HG02870 (cell line): ENCODE data around the gene STIM1.
"Not testable (repeated sequence)": the region's sequence is repeated elsewhere in the genome, so short reads cannot be mapped to it uniquely, and the experiment has no call there.

Source experiments
- ATAC-seq: cut with Tn5 transposase; IDR thresholded peaks from one replicate; pipeline ENCODE4 v1.9.1; 2021; ENCODE audit warnings: mild to moderate bottlenecking, moderate library complexity; ENCODE audit not compliant: unreplicated experiment

Gene STIM1

GRCh38 chr11:3853899-3854659 is 1.4 kb upstream of the STIM1 start:
- peak; percentile 33 for ATAC-seq

DNA sequence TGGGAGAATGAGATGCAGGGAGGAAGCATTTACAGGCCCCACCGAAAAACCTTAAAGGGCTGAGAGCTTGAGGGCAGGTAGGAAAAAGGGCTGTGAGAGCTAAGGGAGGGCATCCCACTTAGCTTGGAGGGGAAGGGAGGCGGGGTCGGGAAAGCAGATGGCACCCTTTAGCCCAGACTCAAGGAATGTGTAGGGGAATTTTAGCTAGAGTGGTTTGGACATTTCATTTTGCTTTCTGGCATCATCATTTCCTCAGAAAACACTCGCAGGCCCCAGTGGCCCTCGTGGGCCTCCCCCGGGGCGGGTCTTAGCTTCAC is 846 bp upstream of the STIM1 start:
- ATAC-seq, result no peak

- peak; percentile 18 for ATAC-seq
Measured at GRCh38 chr11:3855808-3856491, 486 bp downstream of the STIM1 start.

DNA sequence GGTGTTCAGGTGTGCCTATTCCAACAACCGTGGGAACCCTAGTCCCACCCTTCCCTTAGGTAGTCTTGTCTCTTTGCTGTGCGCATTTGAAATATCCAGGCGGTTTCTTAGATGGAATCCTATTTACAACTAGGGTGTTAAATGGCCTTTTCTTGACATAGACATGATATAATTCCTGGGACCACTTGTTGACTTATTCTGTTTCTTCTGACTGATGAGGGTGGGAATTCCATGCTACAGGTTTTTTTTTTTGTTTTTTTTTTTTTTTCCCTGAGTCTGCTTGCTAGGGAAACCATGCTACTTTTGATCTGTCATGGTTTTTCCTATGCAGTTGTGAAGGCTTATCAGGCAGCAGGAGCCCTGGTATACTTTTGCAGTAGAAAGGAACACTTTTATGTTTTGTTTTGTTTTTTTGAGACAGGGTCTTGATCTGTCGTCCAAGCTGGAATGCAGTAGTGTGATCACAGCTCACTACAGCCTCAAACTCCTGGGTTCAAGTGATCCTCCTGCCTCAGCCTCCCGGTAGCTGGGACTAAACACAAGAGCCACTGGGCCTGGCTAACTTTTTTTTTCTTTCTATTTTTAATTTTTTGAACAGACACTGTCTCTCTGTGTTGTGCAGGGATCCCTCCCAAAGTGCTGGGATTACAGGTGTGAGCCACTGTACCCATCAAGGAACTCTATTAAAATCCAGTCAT is 1.5 kb downstream of the STIM1 start:
- no peak for ATAC-seq

DNA sequence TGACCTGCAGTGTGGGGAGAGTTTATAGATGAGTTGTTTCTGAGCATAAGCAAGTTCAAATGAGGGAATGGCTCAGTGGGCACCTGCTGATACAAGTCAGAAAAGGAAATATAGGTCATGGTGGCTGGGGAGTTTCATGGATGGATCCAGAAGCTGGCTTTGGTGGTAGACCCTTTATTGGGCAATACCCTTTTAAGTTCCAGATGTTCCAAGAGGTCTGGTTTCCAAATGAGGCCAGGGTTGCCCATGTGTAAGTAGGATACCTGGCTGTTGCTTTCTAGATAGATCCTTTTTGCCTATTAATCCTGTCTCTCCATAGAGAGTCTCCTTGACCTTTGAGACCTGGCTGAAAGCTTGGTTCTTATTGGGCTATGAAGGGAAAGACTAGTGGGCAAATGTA is 2.2 kb downstream of the STIM1 start:
- ATAC-seq, result no peak

- peak; percentile 24 for ATAC-seq
Measured at GRCh38 chr11:3859373-3859881, 4.0 kb downstream of the STIM1 start.

DNA sequence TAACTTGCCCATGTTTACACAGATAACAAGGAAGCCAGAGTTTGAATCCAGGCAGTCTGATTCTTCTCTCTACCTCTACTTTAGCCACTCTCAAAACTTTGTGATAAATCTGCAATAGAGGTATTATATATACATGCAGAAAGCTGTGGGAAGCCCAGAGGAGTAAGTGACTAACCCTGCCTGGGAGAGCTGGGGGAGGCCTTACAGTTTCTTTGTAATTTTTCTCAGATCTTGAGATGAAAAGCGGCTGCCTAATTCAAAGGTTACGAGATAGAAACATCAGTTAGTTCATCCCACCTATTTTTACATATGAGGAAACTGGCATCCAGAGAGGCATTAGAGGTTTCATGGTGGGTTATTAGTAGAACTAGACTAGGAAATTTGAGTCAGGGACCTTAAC is 4.9 kb downstream of the STIM1 start:
- no peak for ATAC-seq

DNA sequence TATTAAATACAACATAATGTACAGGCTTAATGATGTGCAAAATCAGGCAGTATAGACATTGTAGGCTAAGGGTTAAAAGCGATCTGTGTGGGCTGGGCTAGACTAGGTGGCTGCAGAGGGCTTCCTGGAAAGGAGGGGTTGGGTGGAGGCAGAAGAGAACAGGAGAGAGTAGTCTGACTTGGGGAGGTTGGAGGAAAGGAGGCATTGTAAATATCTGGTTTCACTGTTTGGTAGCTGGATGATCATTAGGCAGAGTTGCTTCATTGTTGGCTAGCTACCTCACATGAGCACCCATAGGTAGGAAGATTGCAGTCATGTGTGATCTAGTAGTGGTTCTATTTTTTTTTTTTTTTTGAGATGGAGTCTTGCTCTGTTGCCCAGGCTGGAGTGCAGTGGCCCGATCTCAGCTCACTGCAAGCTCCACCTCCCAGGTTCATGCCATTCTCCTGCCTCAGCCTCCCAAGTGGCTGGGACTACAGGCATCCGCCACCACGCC is 5.5 kb downstream of the STIM1 start:
- ATAC-seq, result not testable (repeated sequence)

DNA sequence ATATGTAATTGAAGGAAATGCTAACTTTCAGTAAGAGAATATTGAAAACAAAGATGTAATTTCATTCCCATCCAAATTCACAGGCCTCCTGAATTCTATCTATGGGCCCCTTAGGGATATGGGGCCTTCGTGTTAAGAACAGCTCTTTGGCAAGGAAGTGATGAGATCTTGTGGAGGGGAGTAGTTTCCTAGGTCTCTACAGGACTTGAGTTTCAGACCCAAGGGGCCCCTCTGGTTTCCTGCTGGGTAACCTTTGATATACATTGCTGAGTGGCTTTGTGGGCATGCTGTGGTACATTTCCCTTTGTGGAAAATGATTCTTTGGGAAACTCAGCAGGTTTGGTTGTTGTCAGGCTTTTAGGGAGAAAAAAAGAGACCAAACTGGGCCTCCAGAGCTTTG is 6.2 kb downstream of the STIM1 start:
- ATAC-seq, result no peak

- no peak for ATAC-seq
Measured at GRCh38 chr11:3865388-3866193, 10.1 kb downstream of the STIM1 start.

GRCh38 chr11:3866206-3866605 is 10.7 kb downstream of the STIM1 start:
- no peak for ATAC-seq

- no peak for ATAC-seq
Measured at GRCh38 chr11:3866836-3867208, 11.4 kb downstream of the STIM1 start.

GRCh38 chr11:3867209-3868091 is 12.0 kb downstream of the STIM1 start:
- ATAC-seq, result peak; percentile 45

- ATAC-seq, result no peak
Measured at GRCh38 chr11:3873712-3874349, 18.4 kb downstream of the STIM1 start.

GRCh38 chr11:3876613-3877012 is 21.1 kb downstream of the STIM1 start:
- no peak for ATAC-seq

DNA sequence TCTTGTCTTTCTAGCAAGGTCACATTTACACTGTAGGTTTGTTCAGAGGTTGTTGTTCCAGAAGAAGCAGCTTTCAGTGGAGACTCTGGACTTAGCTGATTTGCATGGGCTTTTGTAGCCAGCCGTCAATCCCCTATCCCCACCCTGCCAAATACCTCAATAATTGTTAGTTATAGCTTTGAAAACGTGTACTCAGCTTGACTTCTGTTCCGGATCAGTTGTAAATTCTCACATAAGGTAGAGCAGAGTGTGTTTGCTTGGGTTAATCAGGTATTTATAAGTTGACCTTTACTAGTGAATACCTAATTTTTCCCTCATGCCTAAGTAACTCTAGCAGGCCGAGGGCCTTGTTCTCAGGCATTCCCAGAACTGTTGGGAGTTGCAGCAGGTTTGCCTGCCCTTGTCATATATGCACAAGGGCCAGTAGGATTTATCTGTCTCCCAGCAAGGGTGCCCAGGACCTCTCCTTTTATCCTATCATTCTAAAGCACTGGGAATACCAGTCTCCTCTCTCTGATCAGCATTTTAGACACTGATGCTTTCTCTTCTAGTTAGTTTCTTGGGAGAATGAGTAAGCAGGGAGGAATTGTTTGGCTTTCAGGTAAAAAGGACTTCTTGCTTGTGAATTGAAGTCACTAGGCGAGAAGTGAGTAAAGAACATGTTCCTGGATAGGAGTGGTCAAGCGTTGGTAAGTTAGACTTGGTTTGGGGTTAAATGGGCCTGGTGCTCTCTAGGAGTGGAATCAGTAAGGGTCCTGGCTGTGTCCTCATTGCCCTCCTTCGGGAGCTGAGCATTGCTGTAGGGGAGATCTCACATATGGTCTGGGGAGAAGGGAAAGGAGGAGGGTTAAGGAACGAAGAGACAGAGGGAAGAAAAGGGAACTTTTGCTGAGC is 22.1 kb downstream of the STIM1 start:
- ATAC-seq, result no peak

DNA sequence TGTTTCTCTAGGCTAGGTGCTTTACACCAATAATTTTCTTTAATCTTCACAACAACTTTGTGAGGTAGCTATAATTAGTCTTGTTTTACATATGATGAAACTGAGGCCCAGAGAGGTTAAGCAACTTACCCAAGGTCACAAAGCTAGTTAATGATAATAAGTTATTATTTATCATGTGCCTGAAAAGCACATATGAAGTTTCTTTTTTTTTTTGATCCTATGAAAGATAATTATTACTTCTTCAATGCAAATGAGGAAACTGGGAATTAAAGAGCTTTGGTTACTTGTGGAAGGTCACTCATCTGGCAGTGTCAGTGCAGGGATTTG is 22.8 kb downstream of the STIM1 start:
- ATAC-seq, result no peak

DNA sequence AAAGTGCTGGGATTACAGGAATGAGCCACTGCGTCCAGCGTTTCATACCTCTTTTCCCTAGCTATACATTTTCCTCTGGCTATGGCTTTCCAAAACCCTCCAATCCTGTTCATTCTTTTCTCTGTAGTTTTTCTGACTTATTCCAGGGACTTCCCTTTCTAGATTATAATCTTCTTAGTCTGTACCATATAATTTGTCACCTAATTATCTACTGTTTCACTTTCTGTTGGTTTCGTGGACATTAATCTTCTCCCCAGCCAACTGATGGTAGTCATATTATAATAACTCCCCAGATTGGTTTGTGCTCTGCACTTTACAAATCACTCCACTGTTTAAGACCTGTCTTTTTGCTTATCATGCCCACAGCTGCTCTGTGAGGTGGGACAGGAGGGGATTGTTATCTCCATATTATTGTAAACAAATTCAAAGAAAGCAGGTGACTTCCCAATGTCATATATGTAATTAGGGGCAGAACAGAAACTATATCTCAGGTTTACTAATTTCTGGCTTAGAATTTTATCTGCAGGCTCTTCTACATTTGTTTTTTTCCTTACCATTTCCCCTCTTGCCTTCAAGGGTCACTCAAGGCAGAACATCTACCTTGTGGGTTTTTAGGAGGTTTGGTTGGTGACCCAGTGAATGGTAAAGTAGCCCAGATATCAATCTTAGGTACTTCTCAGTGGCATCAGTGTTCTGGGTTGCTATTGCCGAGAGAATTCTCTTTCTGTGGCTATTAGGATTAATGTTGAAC is 23.9 kb downstream of the STIM1 start:
- ATAC-seq, result peak; percentile 50
